Spleen (tissue), 7 donors: ENCODE measurements around the gene ACSL5.

Experiments used
- CTCF ChIP-seq, 11 experiments: fragments of 200-600 bp in 7 of 11; fragments of 450-650 bp in 4 of 11; sonication (generic) in 4 of 11; IDR thresholded peaks in 8 of 11; conservative IDR thresholded peaks in 3 of 11; 1 replicate in 7 of 11; 2 replicates in 4 of 11; pipeline versions ENCODE4 v1.4.0 to v1.8.0; 2016 to 2021; ENCODE audit warnings: antibody characterized with exemption in 11 of 11, inconsistent platforms in 4 of 11, mild to moderate bottlenecking in 1 of 11
- POLR2A ChIP-seq, 3 donors: fragments of 450-650 bp; IDR thresholded peaks; one replicate each; pipeline ENCODE4 v1.5.1; 2017; ENCODE audit warnings: antibody characterized with exemption in 3 of 3, mild to moderate bottlenecking in 1 of 3
- POLR2AphosphoS5 ChIP-seq, 3 donors: sonication (generic); formaldehyde crosslinking; IDR thresholded peaks; one replicate each; pipeline ENCODE4 v1.5.1; 2017; ENCODE audit warnings: antibody characterized with exemption in 3 of 3
- donor health status: DM: no; HTN: no; CAD: no; lungs with moderate emphysema.
- donor health status: DM: no; HTN: no; CAD: no.
- donor health status: DM: no; HTN: no; CAD: no.

GRCh38 chr10:112465299-112465883 lies 91.5 kb downstream of the ACSL5 start:
- TF ChIP-seq POLR2AphosphoS5 (IDR thresholded peaks at IDR 0.05) (no peak), CTCF (IDR thresholded peaks at IDR 0.05 in 8 of 11, conservative IDR thresholded peaks at IDR 0.05 in 3 of 11) (no peak), POLR2A (IDR thresholded peaks at IDR 0.05) (no peak)
